Activated CD4-positive, alpha-beta T cell treated with anti-CD3 and anti-CD28 coated beads, Interleukin-2, amount 50 U/mL, for 24 hours (primary cell): ENCODE data around the gene CALM1.

Experiments
- DNase-seq, 2 donors: peaks; one replicate each; pipeline ENCODE4 v3.0.0-alpha.2; 2020; ENCODE audit warnings: low read depth in 1 of 2, low spot score in 1 of 2

CALM1 gene

DNA sequence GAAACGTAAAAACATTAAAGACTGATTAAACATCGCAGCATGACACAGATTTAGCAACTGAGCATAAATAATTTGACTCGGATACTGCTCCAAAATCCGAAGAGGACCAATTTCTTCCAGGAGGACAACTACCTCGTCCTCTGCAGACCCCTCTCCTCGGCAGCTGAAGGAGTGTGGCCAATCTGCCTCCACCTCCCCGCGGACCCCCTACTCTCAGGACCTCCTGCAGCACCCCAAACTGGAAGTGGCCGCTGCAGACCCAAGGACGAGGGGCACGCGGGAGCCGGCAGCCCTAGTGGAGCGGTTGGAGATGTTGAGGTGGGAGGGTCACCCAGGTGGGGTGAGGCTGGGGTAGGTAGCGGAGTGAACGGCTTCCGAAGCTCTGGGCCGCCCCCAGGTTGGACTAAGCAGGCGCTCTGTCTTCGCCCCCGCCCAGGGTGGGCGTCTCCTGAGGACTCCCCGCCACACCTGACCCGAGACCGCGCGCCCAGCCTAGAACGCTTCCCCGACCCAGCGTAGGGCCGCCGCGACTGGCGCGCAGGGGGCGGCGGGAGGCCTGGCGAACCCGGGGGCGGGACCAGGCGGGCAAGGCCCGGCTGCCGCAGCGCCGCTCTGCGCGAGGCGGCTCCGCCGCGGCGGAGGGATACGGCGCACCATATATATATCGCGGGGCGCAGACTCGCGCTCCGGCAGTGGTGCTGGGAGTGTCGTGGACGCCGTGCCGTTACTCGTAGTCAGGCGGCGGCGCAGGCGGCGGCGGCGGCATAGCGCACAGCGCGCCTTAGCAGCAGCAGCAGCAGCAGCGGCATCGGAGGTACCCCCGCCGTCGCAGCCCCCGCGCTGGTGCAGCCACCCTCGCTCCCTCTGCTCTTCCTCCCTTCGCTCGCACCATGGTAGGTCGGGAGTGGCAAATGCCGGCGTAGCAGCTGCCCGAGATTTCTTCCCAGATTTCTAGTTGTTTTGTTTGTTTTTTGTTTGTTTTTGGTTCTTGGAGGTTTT, at the start of gene CALM1:
CALM1 (plus strand) TSS at position 689 of the 999 bp plus-strand sequence; CDS start at position 891, 202 bp downstream.
- DNase-seq, result peak; percentile 94 to 97

DNA sequence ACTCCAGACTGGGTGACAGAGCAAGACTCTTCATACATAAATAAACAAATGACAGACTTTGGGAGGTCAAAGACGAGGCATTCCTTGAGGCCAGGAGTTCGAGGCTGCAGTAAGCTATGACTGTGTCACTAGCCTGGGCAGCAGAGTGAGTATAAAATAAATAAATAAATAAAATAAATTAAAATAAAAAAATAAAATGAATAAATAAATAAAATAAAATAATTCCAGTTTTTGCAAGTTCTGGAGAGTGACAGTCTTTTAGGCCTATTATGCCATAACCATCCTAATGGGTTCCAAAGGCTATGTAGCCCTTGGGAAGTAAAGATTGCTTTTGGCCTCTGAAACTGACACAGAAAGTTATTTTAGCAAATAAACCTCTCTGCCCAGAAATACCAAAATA, 48.6 kb upstream of the CALM1 start:
- DNase-seq, result no peak

DNA sequence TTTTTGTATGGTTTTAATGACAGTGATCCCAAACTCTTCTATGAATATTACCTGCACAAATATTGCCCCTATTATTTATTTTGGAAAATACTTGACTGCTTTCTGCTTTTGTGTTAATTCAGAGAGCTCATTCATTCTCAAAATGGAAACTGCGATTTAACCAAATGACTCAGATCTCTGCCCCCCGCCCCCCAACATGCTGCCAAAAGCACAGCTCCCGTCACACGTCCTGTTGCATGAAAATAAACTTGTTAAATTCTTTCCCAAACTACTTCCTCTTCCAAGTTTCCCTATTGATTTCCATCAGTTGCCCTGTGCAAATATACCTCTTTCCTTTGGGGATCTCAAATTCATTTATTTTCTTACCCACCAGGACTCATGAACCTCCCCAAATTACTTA, 47.1 kb upstream of the CALM1 start:
- no peak for DNase-seq

DNA sequence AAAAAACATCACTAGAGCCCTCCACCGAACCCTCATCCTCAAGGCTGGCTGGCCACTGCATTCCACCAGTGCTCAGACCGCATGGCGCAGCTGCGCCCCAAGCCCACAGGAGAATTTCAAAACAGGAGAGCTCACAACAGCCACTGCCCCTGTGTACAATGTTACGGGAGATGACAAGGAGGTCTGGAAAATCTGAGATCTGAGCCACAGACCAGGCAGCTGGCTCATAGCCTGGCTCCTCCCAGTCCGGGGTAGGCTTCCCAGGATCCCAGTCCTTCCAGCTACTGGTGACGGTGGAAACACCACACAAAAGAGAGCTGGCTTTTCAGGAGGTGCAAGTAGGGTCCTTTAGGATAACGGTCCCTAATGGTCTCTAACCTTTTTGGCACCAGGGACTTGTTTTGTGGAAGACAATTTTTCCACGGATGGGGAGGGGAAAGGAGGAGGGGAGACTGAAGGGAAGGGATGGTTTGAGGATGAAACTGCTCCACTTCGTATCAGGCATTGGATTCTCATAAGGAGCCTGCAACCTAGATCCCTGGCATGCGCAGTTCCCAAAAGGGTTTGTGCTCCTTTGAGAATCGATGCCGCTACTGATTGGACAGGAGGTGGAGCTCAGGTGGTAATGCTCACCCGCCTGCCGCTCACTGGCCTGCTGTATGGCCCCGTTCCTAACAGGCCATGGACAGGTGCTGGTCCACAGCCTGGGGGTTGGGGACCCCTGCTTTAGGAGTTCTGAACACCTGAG, 42.1 kb upstream of the CALM1 start:
- DNase-seq, result no peak

DNA sequence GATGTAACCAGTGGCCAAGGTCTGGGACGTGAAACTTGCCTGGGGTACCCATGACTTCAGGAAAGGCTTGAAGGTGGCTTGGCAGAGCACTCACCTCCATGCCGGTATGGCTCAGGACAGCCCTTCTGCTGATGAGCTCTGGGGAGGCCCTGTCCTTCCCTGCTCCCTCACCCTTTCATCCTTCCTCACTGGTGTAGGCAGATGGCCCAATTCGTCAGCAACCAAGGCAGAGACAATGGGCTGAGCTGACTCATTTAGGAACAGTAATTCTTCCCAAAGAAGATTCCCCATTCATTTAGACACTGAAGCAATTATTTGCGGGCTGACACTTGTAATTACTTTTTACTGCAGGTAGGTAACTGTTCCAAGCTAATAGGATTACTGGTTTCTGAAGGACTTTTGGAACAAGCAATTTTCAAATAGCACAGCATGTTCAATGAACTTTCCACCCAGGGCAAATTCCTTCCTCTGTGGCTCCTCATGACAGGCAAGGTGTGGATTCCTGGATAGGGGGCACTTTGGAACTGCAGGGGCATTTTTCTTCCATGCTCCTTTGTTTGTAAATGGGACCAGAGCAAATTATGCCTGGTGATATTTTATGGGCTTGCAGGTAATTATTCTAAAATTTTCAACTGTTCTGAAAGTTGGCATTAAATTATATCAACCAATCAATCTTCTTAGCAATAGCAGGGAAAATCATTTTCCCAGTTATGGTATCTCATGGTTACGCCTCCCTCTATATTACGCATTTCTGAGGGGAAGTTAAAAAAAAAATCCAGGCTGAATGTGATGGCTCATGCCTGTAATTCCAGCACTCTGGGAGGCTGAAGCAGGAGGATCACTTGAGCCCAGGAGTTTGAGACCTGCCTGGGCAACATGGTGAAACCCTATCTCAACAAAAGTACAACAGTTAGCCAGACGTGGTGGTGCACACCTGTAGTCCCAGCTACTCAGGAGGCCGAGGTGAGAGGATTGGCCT, 41.0 kb upstream of the CALM1 start:
- DNase-seq, result no peak

DNA sequence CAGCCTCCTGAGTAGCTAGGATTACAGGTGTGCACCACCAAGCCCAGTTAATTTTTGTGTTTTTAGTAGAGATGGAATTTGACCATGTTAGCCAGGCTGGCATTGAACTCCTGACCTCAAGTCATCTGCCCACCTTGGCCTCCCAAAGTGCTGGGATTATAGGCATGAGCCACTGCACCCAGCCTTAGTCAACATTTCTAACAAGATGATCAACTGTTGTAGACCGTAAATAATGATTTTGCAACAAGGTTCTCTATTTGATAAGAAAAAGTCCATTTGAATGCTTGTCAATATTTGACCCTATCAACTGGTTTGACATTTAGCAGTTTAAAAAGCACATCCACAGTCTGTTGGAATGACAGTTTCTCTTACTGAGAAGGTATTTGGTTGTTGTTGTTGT, 39.9 kb upstream of the CALM1 start:
- no peak for DNase-seq

DNA sequence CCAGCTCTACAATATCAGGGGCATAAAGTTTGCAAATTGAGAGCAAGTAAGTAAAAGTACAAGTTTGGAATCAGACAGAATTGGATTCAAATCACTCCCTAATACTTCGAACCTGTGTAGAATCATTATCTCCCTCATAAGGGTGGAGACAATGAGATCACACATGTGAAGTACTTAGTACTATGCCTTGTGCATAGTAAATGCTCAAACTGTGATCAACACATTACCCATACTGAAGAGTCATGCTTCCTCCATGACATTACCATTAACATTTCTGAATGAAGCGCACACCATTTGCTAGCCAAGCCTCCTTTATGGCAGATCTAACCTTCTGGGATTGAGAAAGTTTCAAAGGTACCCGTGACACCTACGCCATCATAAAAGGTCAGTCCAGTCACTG, 38.5 kb upstream of the CALM1 start:
- DNase-seq, result no peak

DNA sequence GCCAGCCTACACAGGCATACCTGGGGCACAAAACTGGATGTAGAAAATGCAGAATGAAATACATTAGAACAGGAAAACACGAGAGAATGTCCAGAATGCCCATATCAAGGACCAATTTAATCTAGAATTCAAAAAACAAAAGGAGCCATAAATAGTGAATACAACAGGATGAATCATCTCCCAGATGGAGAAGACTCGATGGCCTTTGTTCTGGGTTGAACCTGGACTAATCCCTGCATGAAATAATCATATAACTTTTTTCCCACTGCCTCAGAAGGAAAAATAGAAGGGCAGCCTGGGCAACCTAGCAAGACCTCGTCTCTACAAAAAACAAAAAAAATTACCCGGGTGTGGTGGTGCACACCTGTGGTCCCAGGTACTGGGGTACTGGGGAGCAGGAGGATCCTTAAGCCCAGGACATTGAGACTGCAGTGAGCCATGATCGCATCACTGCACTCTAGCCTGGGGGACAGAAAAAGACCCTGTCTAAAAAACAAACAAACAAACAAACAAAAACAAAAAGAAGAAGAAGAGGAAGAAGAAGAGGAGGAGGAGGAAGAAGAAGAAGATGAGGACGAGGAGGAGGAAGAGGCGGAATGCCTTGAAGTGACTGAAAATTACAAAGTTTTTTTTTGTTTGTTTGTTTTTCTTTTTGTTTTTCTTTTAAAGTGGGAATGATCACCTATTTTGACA, 34.8 kb upstream of the CALM1 start:
- DNase-seq, result no peak

DNA sequence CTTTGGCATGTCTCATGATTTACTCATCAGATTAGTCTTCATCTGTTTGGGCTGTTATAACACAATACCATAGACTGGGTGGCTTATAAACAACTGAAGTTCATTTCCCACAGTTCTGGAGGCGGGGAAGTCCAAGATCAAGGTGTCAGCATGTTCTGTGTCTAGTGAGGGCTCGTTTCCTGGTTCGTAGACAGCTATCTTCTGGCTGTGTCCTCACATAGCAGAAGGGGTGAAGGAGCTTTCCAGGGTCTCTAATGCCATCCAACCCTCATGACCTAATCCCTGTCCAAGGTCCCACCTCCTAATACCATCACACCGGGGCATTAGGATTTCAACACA, 34.3 kb upstream of the CALM1 start:
- no peak for DNase-seq

DNA sequence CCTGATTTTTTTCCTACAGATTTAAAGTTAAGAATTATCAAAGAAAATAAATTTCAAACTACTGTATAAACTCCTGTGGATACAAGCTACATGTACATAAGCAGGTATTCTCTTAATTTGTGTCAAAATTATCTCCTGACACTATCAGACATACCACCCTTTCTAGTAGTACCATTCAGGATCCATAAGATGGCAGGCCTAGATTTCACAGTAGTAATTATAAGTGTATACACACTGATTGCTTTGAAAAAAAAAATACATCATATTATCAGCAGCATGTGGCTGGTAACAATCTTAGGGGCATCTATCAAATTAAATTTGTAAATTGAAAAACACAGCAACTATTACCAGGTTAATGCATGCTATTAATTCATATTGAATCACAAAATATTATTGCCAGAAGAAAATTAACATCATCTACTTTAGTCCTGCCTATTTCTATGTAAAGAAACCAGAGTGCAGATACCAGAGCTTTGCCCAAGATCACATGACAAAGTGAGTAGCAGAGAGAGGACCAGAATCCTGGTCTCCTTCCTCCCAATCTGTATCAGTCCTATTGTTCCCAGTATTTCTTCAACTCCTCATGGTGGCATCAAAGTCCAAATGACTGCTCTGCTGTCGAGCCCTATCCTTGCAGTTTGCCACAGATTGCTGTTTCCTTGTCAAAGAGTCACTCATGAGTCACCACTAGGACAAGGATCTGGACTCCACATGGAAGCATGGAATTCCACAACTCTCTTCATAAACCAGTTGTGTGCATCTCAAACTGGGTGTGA, 27.7 kb upstream of the CALM1 start:
- no peak for DNase-seq

DNA sequence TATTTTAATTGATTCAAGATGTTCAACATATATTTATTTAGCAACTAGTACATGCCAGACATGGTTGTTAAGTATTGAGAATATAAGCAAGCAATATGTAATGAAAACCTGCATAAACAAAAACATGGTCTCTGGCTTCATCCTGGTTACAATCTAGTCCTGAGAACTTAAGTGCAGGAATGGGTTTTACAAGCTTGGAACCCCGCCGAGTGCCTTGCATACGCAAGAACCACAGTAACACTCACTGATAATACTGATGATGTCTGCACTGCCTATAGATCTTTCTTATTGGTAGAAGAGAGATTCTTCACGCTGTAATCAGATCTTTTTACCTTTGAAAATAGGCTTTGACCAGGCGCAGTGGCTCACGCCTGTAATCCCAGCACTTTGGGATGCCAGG, 22.9 kb upstream of the CALM1 start:
- DNase-seq, result no peak

DNA sequence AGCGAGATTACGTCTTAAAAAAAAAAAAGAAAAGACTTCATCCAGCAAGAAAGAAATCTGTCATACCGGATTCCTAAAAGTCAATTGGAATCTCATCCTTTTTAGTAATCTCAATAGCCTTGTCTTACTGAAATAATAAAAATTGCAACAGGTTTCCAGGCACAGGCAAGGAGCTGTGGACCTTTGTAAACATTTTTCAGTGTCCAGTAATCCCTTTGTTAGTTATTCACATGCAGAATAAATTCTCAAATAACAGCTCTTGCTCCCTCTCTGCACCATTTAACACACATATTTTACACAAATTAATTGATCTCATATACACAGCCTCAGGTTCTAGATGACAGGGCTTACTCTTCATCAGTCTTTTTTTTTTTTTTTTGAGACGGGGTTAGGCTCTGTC, 22.0 kb upstream of the CALM1 start:
- no peak for DNase-seq

DNA sequence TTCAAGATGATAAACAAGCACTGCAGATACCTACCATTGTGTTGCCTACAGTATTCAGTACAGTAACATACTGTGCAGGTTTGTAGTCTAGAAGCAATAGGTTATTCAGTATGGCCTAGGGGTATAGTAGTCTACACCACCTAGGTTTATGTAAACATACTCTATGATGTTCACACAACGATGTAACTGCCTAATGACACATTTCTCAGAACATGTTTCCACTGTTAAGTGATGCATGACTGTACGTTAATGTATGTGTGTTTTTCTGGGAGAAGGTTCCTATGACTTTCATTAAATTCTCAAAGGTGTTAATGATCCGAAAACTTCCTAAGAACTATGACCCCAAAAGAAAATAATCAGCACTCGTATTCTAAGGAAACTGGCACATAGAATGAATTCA, 20.9 kb upstream of the CALM1 start:
- DNase-seq, result no peak

DNA sequence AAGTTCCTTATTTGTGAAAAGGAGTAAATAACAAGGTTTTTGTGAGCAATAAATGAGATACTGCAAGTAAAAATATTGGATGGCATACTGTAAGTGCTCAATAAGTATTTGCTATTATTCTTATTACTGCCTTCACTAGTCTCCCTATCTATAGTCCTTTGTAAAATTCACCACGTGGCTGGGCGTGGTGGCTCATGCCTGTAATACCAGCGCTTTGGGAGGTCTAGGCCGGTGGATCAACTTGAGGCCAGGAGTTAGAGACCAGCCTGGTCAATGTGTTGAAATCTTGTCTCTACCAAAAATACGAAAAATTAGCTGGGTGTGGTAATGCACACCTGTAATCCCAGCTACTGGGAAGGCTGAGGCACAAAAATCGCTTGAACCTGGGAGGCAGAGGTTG, 18.6 kb upstream of the CALM1 start:
- no peak for DNase-seq

DNA sequence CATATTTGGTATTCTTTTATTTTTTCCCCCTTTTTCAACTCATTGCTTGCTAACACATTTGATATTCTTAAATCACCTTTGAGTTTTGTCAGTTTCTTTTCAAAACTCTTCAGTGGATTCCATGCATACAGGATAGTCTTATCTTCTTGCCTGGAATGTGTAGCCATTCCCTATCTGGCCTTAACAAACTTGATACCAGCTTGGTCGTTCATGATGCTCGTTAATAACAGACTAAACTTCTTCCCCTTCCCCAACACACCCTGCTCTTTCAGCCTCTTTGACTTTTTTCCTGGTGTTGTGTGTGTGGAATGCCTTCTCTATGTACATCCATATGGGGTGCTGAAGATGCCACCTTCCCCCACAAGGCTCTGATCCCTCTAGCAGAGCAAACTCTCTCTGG, 17.7 kb upstream of the CALM1 start:
- DNase-seq, result no peak

DNA sequence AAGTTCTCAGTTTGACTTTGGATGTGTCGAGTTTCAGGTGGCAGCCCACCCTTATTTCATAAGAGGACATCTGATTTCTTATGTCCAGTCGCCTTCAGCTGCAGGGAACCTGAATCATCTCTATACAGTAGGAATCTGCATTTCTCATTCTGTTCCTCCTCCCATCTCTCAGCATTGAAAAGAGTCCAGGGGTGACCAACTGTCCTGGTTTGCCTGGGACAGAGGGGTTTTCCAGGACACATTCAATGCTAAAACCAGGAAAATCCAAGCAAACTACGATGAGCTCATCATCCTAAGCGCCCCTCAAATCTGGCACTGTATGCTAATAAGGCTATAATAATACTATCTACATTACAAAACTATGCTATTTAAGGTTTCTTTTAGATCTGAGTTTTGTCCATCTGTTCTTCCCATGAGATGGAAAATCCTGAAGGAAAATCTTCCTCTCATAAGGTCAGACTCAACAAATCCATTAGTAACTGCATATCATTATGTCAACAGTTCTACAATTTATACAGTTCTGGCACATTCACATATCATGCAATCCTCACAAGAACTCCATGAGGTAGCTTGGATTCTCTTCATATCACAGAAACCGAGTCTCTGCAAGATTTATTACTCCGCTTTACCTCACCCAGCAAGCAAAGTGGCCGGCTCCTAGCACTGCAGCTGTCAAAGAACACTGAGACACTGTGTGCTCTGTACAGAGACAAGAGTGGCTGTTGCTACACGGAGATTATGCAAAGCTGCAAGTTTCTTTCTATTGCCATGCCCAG, 15.6 kb upstream of the CALM1 start:
- DNase-seq, result no peak

DNA sequence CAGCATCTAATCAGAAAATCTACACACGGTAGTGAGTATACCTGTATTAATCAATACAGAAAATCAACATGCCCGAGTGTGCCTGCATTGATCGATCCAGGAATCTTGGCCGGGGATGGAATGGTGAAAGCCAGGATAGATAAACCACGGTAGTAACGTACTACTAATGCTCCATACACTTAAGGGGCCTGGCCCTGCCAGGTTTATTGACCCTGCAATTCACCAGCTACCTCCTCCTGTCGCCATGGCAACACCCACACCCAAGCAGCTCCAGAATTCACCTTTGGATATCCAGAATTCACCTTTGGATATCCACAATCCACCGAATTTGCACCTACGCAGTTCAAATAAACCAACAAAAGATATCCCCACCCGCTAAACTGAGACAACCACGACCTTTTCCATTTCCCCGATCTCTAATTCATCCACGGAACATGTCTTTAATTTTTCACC, 14.8 kb upstream of the CALM1 start:
- DNase-seq, result no peak

DNA sequence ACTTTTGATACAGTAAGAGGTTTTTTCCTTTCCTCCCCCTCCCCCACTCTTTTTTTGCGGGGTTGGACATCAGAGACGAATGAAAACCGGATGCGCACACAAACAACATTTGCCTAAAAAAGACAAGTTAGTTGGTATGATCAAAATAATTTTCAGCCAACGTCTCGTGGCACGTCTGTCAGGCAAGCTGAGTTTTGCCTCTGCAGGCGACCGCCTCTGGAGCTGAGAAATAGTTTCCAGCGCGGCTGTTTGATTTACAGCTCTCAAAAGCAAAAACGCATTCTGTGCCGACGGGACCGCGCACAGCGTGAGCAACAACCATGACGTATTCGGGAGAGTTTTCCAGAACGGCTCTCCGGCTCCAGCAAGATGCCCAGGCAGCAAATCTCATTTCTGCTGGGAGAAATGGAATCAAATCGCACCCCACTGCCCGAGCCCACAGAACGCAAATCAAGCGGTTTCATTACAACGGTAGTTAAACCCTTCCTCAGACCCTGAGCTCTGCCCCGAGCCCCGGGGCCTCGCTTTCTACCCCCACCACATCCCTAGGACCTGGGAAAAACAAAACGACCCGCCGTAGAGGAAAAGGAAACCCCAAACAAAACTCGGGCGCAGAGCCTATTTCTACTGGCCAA, 14.2 kb upstream of the CALM1 start:
- DNase-seq, result peak in 1 of 2 donors; percentile 68
